GM12878 (cell line): ENCODE data around the gene ASB4. TPM values are rescaled to one million over a fixed set of nuclear protein-coding genes. Genes with fewer than 3 reads are reported as not detected.

Experiments
- ATAC-seq: fragments of 200-7000 bp; cut with Tn5 transposase; 3 replicates; pipeline ENCODE4 v1.9.1; 2020; ENCODE audit warnings: mild to moderate bottlenecking, moderate library complexity
- BruUV-seq: library from RNA; stranded (reverse); fragments of 400-500 nt; replicated peaks from 2 replicates; lab custom pipeline; 2021; lab: Mats Ljungman, UMichigan
- CTCF ChIA-PET: fragments of 300-600 bp; sonication (Branson Sonifier 250); formaldehyde crosslinking; extraction: SDS; loops from one replicate; lab custom pipeline; 2021; ENCODE audit warnings: inconsistent platforms; lab: Yijun Ruan, JAX
- POLR2A ChIA-PET: fragments of 350-600 bp; formaldehyde crosslinking; extraction: SDS; loops from one replicate; lab custom pipeline; 2021; ENCODE audit warnings: inconsistent platforms; lab: Charles Lee
- RAD21 ChIA-PET: fragments of 300-600 bp; sonication (Branson Sonifier 250); formaldehyde crosslinking; loops from one replicate; lab custom pipeline; 2023; ENCODE audit warnings: antibody characterized with exemption; ENCODE audit not compliant: unreplicated experiment; lab: Charles Lee
- SMC1A ChIA-PET: fragments of 300-600 bp; sonication (Branson Sonifier 250); formaldehyde crosslinking; loops from one replicate; lab custom pipeline; 2023; ENCODE audit not compliant: unreplicated experiment, uncharacterized antibody; lab: Charles Lee
- DNase-seq: peaks from one replicate; pipeline ENCODE4 v3.0.0-alpha.2; 2011; ENCODE audit warnings: low read depth, low spot score
- FAIRE-seq: peaks from 3 replicates; lab custom pipeline; 2011; peaks lifted over from hg19 to GRCh38; lab: Jason Lieb, UNC
- H2AFZ ChIP-seq: 2 replicates; pipeline ENCODE4 v1.6.0; 2011; ENCODE audit warnings: low read depth, low read length, control low read depth; ENCODE audit not compliant: control insufficient read depth
- H3K27ac ChIP-seq: 2 replicates; pipeline ENCODE4 v1.5.1; 2011; ENCODE audit warnings: control low read depth; ENCODE audit not compliant: control insufficient read depth, insufficient read depth
- H3K27me3 ChIP-seq, 2 experiments: replicated peaks in 1 of 2; 2 replicates each; pipeline versions ENCODE4 v1.6.0 to v1.6.1; 2011; ENCODE audit warnings: low read length in 1 of 2; ENCODE audit not compliant: control insufficient read depth in 2 of 2, insufficient read depth in 2 of 2
- H3K36me3 ChIP-seq, 2 experiments: 2 replicates each; pipeline ENCODE4 v1.5.1; 2011; ENCODE audit warnings: low read length in 1 of 2; ENCODE audit not compliant: control insufficient read depth in 2 of 2, insufficient read depth in 2 of 2
- H3K4me1 ChIP-seq: 2 replicates; pipeline ENCODE4 v1.6.1; 2011; ENCODE audit warnings: mild to moderate bottlenecking, low read length, moderate library complexity, mixed read lengths; ENCODE audit not compliant: control insufficient read depth, insufficient read depth
- H3K4me2 ChIP-seq: 2 replicates; pipeline ENCODE4 v1.6.0; 2011; ENCODE audit warnings: control low read depth; ENCODE audit not compliant: control insufficient read depth, insufficient read depth
- H3K4me3 ChIP-seq: fragments of 200-600 bp; sonication (generic); 2 replicates; pipeline ENCODE4 v1.5.1; 2016
- H3K79me2 ChIP-seq: 2 replicates; pipeline ENCODE4 v1.6.0; 2011; ENCODE audit warnings: low read length; ENCODE audit not compliant: control insufficient read depth, insufficient read depth
- H3K9ac ChIP-seq: 2 replicates; pipeline ENCODE4 v1.8.0; 2011; ENCODE audit warnings: low read length, control low read depth, mixed read lengths; ENCODE audit not compliant: control insufficient read depth, insufficient read depth
- H3K9me3 ChIP-seq: replicated peaks from 3 replicates; pipeline ENCODE4 v1.5.1; 2011; ENCODE audit warnings: mild to moderate bottlenecking, low read length; ENCODE audit not compliant: control insufficient read depth, insufficient read depth
- H4K20me1 ChIP-seq: 2 replicates; pipeline ENCODE4 v1.6.0; 2011; ENCODE audit not compliant: control insufficient read depth, insufficient read depth
- BMI1 ChIP-seq: fragments of 450-650 bp; IDR thresholded peaks from 2 replicates; pipeline ENCODE4 v1.6.1; 2016; ENCODE audit warnings: mild to moderate bottlenecking, moderate library complexity, borderline replicate concordance
- EGR1 ChIP-seq, 2 experiments: IDR thresholded peaks; 1 replicate in 1 of 2; 2 replicates in 1 of 2; pipeline ENCODE4 v1.6.1; 2011 to 2012; ENCODE audit warnings: low read depth in 2 of 2, low read length in 2 of 2, borderline replicate concordance in 1 of 2, mild to moderate bottlenecking in 1 of 2, moderate library complexity in 1 of 2
- KLF5 ChIP-seq: fragments of 450-650 bp; IDR thresholded peaks from 2 replicates; pipeline ENCODE4 v1.6.1; 2014; ENCODE audit warnings: mild to moderate bottlenecking; ENCODE audit not compliant: partially characterized antibody
- POLR2AphosphoS2 ChIP-seq: IDR thresholded peaks from 2 replicates; pipeline ENCODE4 v1.6.1; 2011; ENCODE audit warnings: low read depth, mild to moderate bottlenecking, low read length, improper control_type of control experiment, moderate library complexity
- POU2F2 ChIP-seq: IDR thresholded peaks from 3 replicates; pipeline ENCODE4 v1.6.1; 2011; ENCODE audit warnings: low read depth, mild to moderate bottlenecking, low read length, borderline replicate concordance
- RUNX3 ChIP-seq: IDR thresholded peaks from 2 replicates; pipeline ENCODE4 v1.6.1; 2012; ENCODE audit warnings: low read length, inconsistent platforms
- SPI1 ChIP-seq: IDR thresholded peaks from 2 replicates; pipeline ENCODE4 v1.6.1; 2011; ENCODE audit warnings: low read depth, mild to moderate bottlenecking, low read length, moderate library complexity, borderline replicate concordance; ENCODE audit not compliant: insufficient read depth
- WGBS: methylation state at CpG from one replicate; pipeline ENCODE4 v1.1.6; 2016; ENCODE audit warnings: low lambda C conversion rate; ENCODE audit not compliant: insufficient replicate concordance, insufficient coverage; ENCODE audit errors: missing lambda C conversion rate; 5-methylcytosine and 5-hydroxymethylcytosine counted together
- in situ Hi-C: fragments of 300-500 bp; cut with MboI; formaldehyde crosslinking; loops from 9 replicates; pipeline ENCODE4 v1.14.3; 2018; ENCODE audit warnings: mixed read lengths
- intact Hi-C: fragments of 100-400 bp; cut with micrococcal nuclease; formaldehyde crosslinking; loops from one replicate; pipeline ENCODE4 v1.14.2; 2022; ENCODE audit not compliant: unreplicated experiment
- polyA plus RNA-seq, 11 experiments: library from polyadenylated mRNA; depleted of rRNA in 4 of 11; unstranded in 6 of 11; stranded (reverse) in 5 of 11; fragments of >200 nt; fragmentation: Nextera tagmentation in 4 of 11; fragmentation: Illumina TruSeq in 1 of 11; extraction: Ambion mirVana in 4 of 11; extraction: Trizol in 1 of 11; gene quantifications; 1 replicate in 1 of 11; 2 replicates in 10 of 11; pipeline versions ENCODE4 v1.2.1 to v1.2.3, GENCODE V29; 2011 to 2016; ENCODE audit warnings: inconsistent platforms in 2 of 11, missing spikeins in 2 of 11, low read depth in 1 of 11
- total RNA-seq, 4 experiments: library from RNA; depleted of rRNA in 3 of 4; stranded (reverse); fragments of >200 nt in 3 of 4; fragmentation: Illumina TruSeq in 1 of 4; extraction: Trizol in 1 of 4; gene quantifications; 2 replicates each; pipeline versions ENCODE4 v1.2.1 to v1.2.3, GENCODE V29; 2013 to 2021
- TF ChIP-seq, protein P1 (sequence below): fragments of 450-650 bp; formaldehyde crosslinking; IDR thresholded peaks from 2 replicates; pipeline ENCODE4 v1.4.0; 2022; ENCODE audit warnings: mild to moderate bottlenecking, moderate library complexity

Gene ASB4
- total and polyA plus RNA-seq, 10 of the 15 experiments (the other 5 are each of a cell fraction or from before 2014, with no cell fraction given): 0.12 to 1.1 TPM; not detected in 8

DNA sequence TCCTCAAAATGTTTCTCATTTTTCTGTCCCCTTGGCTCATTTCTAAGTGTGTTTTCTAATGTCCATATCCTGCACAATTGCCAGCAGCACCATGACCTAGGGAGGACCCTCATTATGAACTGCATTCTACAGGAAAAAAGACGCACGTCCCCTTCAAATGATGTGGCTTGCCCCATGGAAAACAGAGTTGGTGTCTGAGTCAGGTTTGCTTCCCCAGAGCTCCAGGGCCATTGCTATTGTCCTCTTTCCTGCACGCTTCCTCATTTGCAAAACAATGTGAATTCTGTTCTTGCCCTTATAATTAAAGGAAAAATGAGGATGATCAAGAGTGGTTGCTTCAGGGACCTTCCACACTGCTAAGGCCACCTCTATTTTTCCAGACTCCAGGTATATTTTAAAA, 14.7 kb upstream of the ASB4 start:
- ATAC-seq (peak; percentile 24), FAIRE-seq (no peak), DNase-seq (no peak)
- Histone ChIP-seq H3K4me2 (no peak overlapping the region), H4K20me1 (no peaks in the 10 kb centered on the region), H3K4me3 (no peak overlapping the region), H2AFZ (no peak overlapping the region), H3K79me2 (no peaks in the 10 kb centered on the region), H3K27ac (no peak overlapping the region), H3K9ac (no peak overlapping the region), H3K27me3 (no peaks in the 10 kb centered on the region), H3K9me3 (no peaks in the 10 kb centered on the region), H3K4me1 (no peaks in the 10 kb centered on the region; the same call in 1 of the 2 replicates), H3K36me3 (no peaks in the 10 kb centered on the region)
- ChIA-PET RAD21 (interaction anchor here (0.5 to 3.3 kb wide), 9 partner anchors 9 to 224 kb away, joined by 3 to 12 read pairs (median 5); no protein-coding TSS in a partner anchor), CTCF (interaction anchor here (0.6 to 2.9 kb wide), 8 partner anchors 8 to 215 kb away, joined by 3 to 9 read pairs (median 4); partner anchors contain the start of gene PON3), SMC1A (interaction anchor here (0.8 to 14.9 kb wide), 17 partner anchors 9 to 224 kb away, joined by 3 to 203 read pairs (median 4); partner anchors contain the start of genes ASB4 and PON2), POLR2A (interaction anchor here (0.6 to 1.2 kb wide), 5 partner anchors 10 to 1457 kb away, joined by 3 to 8 read pairs (median 3); no protein-coding TSS in a partner anchor)
- no TSS peak for BruUV-seq
- TF ChIP-seq POLR2AphosphoS2 (no peak), SPI1 (peak; percentile 9; the same call in 1 of the 2 replicates)
- in situ Hi-C loops: loop anchor here (10.0 kb wide), 1 partner anchor 276 kb away; no protein-coding TSS in a partner anchor
- intact Hi-C loops: loop anchor here (2.0 to 10.0 kb wide), 2 partner anchors 224 to 816 kb away; partner anchors contain the start of gene SGCE
- 94% methylated on average over 3 of the region's 3 CpGs for WGBS

DNA sequence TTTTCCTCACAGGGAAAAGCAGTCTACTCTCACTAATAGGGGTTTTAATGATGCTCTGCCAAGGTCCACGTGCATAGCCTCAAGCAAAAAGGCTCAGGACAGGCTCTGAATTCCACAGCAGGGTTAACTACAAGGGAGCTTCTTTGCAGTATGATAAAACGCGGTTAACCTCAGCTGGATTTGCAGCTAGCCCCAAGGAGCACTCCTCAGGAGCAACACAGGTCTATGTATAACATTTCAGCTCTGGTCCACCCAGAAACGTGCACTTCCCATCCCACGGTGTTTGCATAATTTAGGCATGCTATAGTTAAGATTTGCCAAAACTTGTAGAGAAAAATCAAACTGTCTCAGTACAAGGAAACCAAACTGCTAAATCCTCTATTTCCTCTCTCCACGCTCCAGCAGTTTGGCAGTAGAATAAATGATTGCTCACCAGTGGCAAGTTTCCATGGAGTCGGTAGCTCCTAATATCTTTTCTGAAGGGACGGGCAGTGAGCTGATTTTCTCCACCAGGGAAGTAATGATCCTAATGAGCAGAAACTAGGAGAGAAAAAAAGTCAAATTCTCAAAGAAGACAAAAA, 13.1 kb upstream of the ASB4 start:
- no peak for FAIRE-seq
- Histone ChIP-seq H3K79me2 (no peaks in the 10 kb centered on the region), H3K27ac (no peak overlapping the region), H3K4me1 (no peaks in the 10 kb centered on the region; the same call in 1 of the 2 replicates), H3K9ac (no peak overlapping the region), H3K4me3 (no peak overlapping the region), H3K9me3 (no peaks in the 10 kb centered on the region), H4K20me1 (no peaks in the 10 kb centered on the region), H2AFZ (no peak overlapping the region), H3K4me2 (no peak overlapping the region), H3K36me3 (no peaks in the 10 kb centered on the region), H3K27me3 (no peaks in the 10 kb centered on the region)
- ChIA-PET RAD21 (interaction anchor here (0.6 to 3.3 kb wide), 6 partner anchors 9 to 51 kb away, joined by 3 to 12 read pairs (median 4); no protein-coding TSS in a partner anchor), SMC1A (interaction anchor here (0.5 to 14.9 kb wide), 13 partner anchors 8 to 226 kb away, joined by 3 to 203 read pairs (median 4); partner anchors contain the start of gene ASB4), CTCF (interaction anchor here (0.9 to 2.9 kb wide), 8 partner anchors 9 to 271 kb away, joined by 3 to 9 read pairs (median 3); no protein-coding TSS in a partner anchor), POLR2A (interaction anchor here (0.5 kb wide), 1 partner anchor 1211 kb away, joined by 3 read pairs; no protein-coding TSS in a partner anchor)
- no TSS peak for BruUV-seq
- 33% methylated on average over 8 of the region's 8 CpGs for WGBS
- intact Hi-C loops: loop anchor here (10.0 kb wide), 1 partner anchor 818 kb away; the partner anchor contains the start of gene SGCE
- ATAC-seq: no peak
- in situ Hi-C loops: loop anchor here (10.0 kb wide), 1 partner anchor 278 kb away; no protein-coding TSS in a partner anchor
- DNase-seq: no peak
- no peak for TF ChIP-seq BMI1
- no peak for TF ChIP-seq KLF5
- TF ChIP-seq, protein P1, sequence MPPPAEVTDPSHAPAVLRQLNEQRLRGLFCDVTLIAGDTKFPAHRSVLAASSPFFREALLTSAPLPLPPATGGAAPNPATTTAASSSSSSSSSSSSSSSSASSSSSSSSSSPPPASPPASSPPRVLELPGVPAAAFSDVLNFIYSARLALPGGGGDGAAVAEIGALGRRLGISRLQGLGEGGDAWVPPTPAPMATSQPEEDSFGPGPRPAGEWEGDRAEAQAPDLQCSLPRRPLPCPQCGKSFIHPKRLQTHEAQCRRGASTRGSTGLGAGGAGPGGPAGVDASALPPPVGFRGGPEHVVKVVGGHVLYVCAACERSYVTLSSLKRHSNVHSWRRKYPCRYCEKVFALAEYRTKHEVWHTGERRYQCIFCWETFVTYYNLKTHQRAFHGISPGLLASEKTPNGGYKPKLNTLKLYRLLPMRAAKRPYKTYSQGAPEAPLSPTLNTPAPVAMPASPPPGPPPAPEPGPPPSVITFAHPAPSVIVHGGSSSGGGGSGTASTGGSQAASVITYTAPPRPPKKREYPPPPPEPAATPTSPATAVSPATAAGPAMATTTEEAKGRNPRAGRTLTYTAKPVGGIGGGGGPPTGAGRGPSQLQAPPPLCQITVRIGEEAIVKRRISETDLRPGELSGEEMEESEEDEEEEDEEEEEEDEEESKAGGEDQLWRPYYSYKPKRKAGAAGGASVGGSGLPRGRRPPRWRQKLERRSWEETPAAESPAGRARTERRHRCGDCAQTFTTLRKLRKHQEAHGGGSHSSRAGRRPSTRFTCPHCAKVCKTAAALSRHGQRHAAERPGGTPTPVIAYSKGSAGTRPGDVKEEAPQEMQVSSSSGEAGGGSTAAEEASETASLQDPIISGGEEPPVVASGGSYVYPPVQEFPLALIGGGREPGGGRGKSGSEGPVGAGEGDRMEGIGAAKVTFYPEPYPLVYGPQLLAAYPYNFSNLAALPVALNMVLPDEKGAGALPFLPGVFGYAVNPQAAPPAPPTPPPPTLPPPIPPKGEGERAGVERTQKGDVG (CRISPR knock-in tag): no peak
- no peak for TF ChIP-seq RUNX3
- no peak for TF ChIP-seq POU2F2
- no peak for TF ChIP-seq EGR1 (IDR thresholded peaks at IDR 0.05; ENCODE audit: borderline replicate concordance in 1 of 2, low read depth in 2 of 2, low read length in 2 of 2)
